Rectal smooth muscle tissue (tissue), 1 donor: ENCODE measurements around the gene DCLK1.

Experiments
- H3K27ac ChIP-seq: one replicate; pipeline ENCODE4 v1.7.0; 2013; ENCODE audit warnings: low read depth, low read length, inconsistent platforms
- H3K27me3 ChIP-seq: one replicate; pipeline ENCODE4 v1.7.0; 2013; ENCODE audit warnings: low read length; ENCODE audit not compliant: control insufficient read depth, insufficient read depth
- H3K36me3 ChIP-seq: one replicate; pipeline ENCODE4 v1.7.0; 2013; ENCODE audit warnings: low read length; ENCODE audit not compliant: control insufficient read depth, insufficient read depth
- H3K4me1 ChIP-seq: one replicate; pipeline ENCODE4 v1.7.0; 2013; ENCODE audit warnings: low read length; ENCODE audit not compliant: control insufficient read depth, insufficient read depth
- H3K4me3 ChIP-seq: one replicate; pipeline ENCODE4 v1.7.0; 2013; ENCODE audit warnings: low read length
- H3K9ac ChIP-seq: one replicate; pipeline ENCODE4 v1.7.0; 2013; ENCODE audit warnings: low read length

Gene DCLK1

GRCh38 chr13:35782793-35783192 lies 348.4 kb downstream of the DCLK1 start:
- Histone ChIP-seq H3K36me3 (no peaks in the 10 kb centered on the region), H3K27me3 (no peaks in the 10 kb centered on the region), H3K27ac (no peak overlapping the region), H3K4me3 (no peak overlapping the region), H3K9ac (no peak overlapping the region), H3K4me1 (peaks cover 5% of the 10 kb centered on the region)

- no peaks in the 10 kb centered on the region for H3K27me3 ChIP-seq
- no peak overlapping the region for H3K4me3 ChIP-seq
- H3K4me1 ChIP-seq, result peaks cover 5% of the 10 kb centered on the region
- H3K27ac ChIP-seq, result no peak overlapping the region
- no peaks in the 10 kb centered on the region for H3K36me3 ChIP-seq
- no peak overlapping the region for H3K9ac ChIP-seq
Observed at GRCh38 chr13:35781036-35782000, 349.9 kb downstream of the DCLK1 start.

- H3K9ac ChIP-seq, result no peak overlapping the region
- H3K27me3 ChIP-seq, result no peaks in the 10 kb centered on the region
- H3K36me3 ChIP-seq, result no peaks in the 10 kb centered on the region
- no peak overlapping the region for H3K27ac ChIP-seq
- H3K4me1 ChIP-seq, result peaks cover 5% of the 10 kb centered on the region
- no peak overlapping the region for H3K4me3 ChIP-seq
Observed at GRCh38 chr13:35780613-35781012, 350.6 kb downstream of the DCLK1 start.

- H3K27me3 ChIP-seq, result no peaks in the 10 kb centered on the region
- no peak overlapping the region for H3K9ac ChIP-seq
- H3K4me3 ChIP-seq, result no peak overlapping the region
- H3K36me3 ChIP-seq, result no peaks in the 10 kb centered on the region
- H3K4me1 ChIP-seq, result no peaks in the 10 kb centered on the region
- H3K27ac ChIP-seq, result no peak overlapping the region
Observed at GRCh38 chr13:35771898-35772297, 359.3 kb downstream of the DCLK1 start.

GRCh38 chr13:35770756-35771297 lies 360.4 kb downstream of the DCLK1 start:
- H3K36me3 ChIP-seq, result no peaks in the 10 kb centered on the region
- no peak overlapping the region for H3K4me3 ChIP-seq
- H3K4me1 ChIP-seq, result no peaks in the 10 kb centered on the region
- H3K27me3 ChIP-seq, result no peaks in the 10 kb centered on the region
- no peak overlapping the region for H3K9ac ChIP-seq
- no peak overlapping the region for H3K27ac ChIP-seq

- no peak overlapping the region for H3K27ac ChIP-seq
- no peaks in the 10 kb centered on the region for H3K4me1 ChIP-seq
- no peak overlapping the region for H3K4me3 ChIP-seq
- no peak overlapping the region for H3K9ac ChIP-seq
- H3K36me3 ChIP-seq, result no peaks in the 10 kb centered on the region
- no peaks in the 10 kb centered on the region for H3K27me3 ChIP-seq
Observed at GRCh38 chr13:35769812-35770211, 361.4 kb downstream of the DCLK1 start.

GRCh38 chr13:35768551-35768950 lies 362.6 kb downstream of the DCLK1 start:
- H3K27ac ChIP-seq, result no peak overlapping the region
- H3K4me3 ChIP-seq, result no peak overlapping the region
- no peaks in the 10 kb centered on the region for H3K27me3 ChIP-seq
- H3K4me1 ChIP-seq, result no peaks in the 10 kb centered on the region
- no peaks in the 10 kb centered on the region for H3K36me3 ChIP-seq
- H3K9ac ChIP-seq, result no peak overlapping the region

GRCh38 chr13:35768073-35768472 lies 363.1 kb downstream of the DCLK1 start:
- H3K9ac ChIP-seq, result no peak overlapping the region
- no peak overlapping the region for H3K27ac ChIP-seq
- no peaks in the 10 kb centered on the region for H3K36me3 ChIP-seq
- H3K27me3 ChIP-seq, result no peaks in the 10 kb centered on the region
- no peak overlapping the region for H3K4me3 ChIP-seq
- H3K4me1 ChIP-seq, result no peaks in the 10 kb centered on the region

- no peaks in the 10 kb centered on the region for H3K4me1 ChIP-seq
- H3K27ac ChIP-seq, result no peak overlapping the region
- no peak overlapping the region for H3K9ac ChIP-seq
- no peak overlapping the region for H3K4me3 ChIP-seq
- no peaks in the 10 kb centered on the region for H3K36me3 ChIP-seq
- no peaks in the 10 kb centered on the region for H3K27me3 ChIP-seq
Observed at GRCh38 chr13:35767256-35767976, 363.8 kb downstream of the DCLK1 start.

GRCh38 chr13:35766663-35767062 lies 364.5 kb downstream of the DCLK1 start:
- Histone ChIP-seq H3K9ac (no peak overlapping the region), H3K4me1 (no peaks in the 10 kb centered on the region), H3K27ac (no peak overlapping the region), H3K27me3 (no peaks in the 10 kb centered on the region), H3K4me3 (no peak overlapping the region), H3K36me3 (no peaks in the 10 kb centered on the region)

- Histone ChIP-seq H3K9ac (no peak overlapping the region), H3K4me3 (no peak overlapping the region), H3K36me3 (no peaks in the 10 kb centered on the region)
Observed at GRCh38 chr13:35765941-35766340, 365.2 kb downstream of the DCLK1 start.

GRCh38 chr13:35765366-35765765 lies 365.8 kb downstream of the DCLK1 start:
- no peaks in the 10 kb centered on the region for H3K4me1 ChIP-seq
- H3K4me3 ChIP-seq, result no peak overlapping the region
- no peak overlapping the region for H3K27ac ChIP-seq
- H3K9ac ChIP-seq, result no peak overlapping the region
- no peaks in the 10 kb centered on the region for H3K27me3 ChIP-seq
- no peaks in the 10 kb centered on the region for H3K36me3 ChIP-seq

More at GRCh38 chr13:35765941-35766340, 365.2 kb downstream of the DCLK1 start:
- Histone ChIP-seq H3K27me3 (no peaks in the 10 kb centered on the region), H3K4me1 (no peaks in the 10 kb centered on the region), H3K27ac (no peak overlapping the region)
